GM23338 (cell line): ENCODE data around the gene CRADD.

Source experiments
- CREB1 ChIP-seq: fragments of 250-450 bp; sonication (Bioruptor Pico); IDR thresholded peaks from 2 replicates; pipeline ENCODE4 v1.5.0; 2020; ENCODE audit warnings: low read depth, mild to moderate bottlenecking, moderate library complexity
- CTCF ChIP-seq, 2 experiments: fragments of 200-600 bp in 1 of 2; sonication (generic) in 1 of 2; conservative IDR thresholded peaks; 2 replicates each; pipeline versions ENCODE4 v1.5.1 to v1.6.1; 2016 to 2017; ENCODE audit warnings: antibody characterized with exemption in 2 of 2, low read depth in 2 of 2, mild to moderate bottlenecking in 2 of 2, moderate library complexity in 1 of 2
- EZH2 ChIP-seq: fragments of 200-600 bp; sonication (generic); IDR thresholded peaks from one replicate; pipeline ENCODE4 v1.8.0; 2017; ENCODE audit warnings: antibody characterized with exemption, mild to moderate bottlenecking, low read depth; ENCODE audit not compliant: unreplicated experiment
- EZH2phosphoT487 ChIP-seq: fragments of 200-600 bp; sonication (generic); IDR thresholded peaks from one replicate; pipeline ENCODE4 v1.8.1; 2018; ENCODE audit warnings: antibody characterized with exemption; ENCODE audit not compliant: unreplicated experiment
- JUNB ChIP-seq: IDR thresholded peaks from one replicate; pipeline ENCODE4 v1.6.1; 2016; ENCODE audit warnings: antibody characterized with exemption; ENCODE audit not compliant: unreplicated experiment
- NANOG ChIP-seq: IDR thresholded peaks from 2 replicates; pipeline ENCODE4 v1.6.1; 2016; ENCODE audit warnings: antibody characterized with exemption, borderline replicate concordance
- POLR2AphosphoS5 ChIP-seq: IDR thresholded peaks from 2 replicates; pipeline ENCODE4 v1.6.1; 2016; ENCODE audit warnings: antibody characterized with exemption, low read depth
- REST ChIP-seq: IDR thresholded peaks from one replicate; pipeline ENCODE4 v1.6.1; 2018; ENCODE audit warnings: antibody characterized with exemption; ENCODE audit not compliant: unreplicated experiment
- STAT1 ChIP-seq: IDR thresholded peaks from one replicate; pipeline ENCODE4 v1.6.1; 2016; ENCODE audit warnings: antibody characterized with exemption; ENCODE audit not compliant: unreplicated experiment
- ZNF114 ChIP-seq: fragments of 250-450 bp; sonication (Bioruptor Pico); IDR thresholded peaks from 2 replicates; pipeline ENCODE4 v1.5.0; 2020; ENCODE audit warnings: mild to moderate bottlenecking, moderate library complexity
- ZNF331 ChIP-seq: fragments of 250-450 bp; sonication (Bioruptor Pico); IDR thresholded peaks from 2 replicates; pipeline ENCODE4 v1.5.0; 2020; ENCODE audit warnings: low read depth, mild to moderate bottlenecking, moderate library complexity
- ZNF462 ChIP-seq: fragments of 250-450 bp; sonication (Bioruptor Pico); IDR thresholded peaks from 2 replicates; pipeline ENCODE4 v1.5.0; 2020; ENCODE audit warnings: mild to moderate bottlenecking, moderate library complexity
- TF ChIP-seq, protein P1 (sequence below): IDR thresholded peaks from 2 replicates; pipeline ENCODE4 v1.6.1; 2016; ENCODE audit warnings: antibody characterized with exemption

DNA sequence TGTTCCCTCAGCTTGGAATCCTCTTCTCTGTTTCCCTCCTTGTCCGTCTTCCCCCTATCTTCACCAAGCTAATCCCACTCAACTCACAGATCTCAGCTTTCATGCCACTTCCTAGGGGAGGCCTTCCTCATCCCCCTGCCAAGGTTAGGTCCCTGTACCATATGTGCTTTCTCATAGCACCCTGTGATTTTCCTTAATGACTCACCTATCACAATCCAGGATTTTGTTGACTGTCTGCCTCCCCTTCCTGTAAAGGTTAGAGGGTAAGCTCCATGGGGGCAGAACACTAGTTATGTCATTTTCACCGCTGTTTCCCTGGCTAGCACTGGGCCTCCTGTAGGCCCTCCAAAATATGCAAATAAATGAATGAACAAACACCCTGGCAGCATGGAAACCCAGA is 57.6 kb downstream of the CRADD start:
- TF ChIP-seq CTCF (conservative IDR thresholded peaks at IDR 0.05; ENCODE audit: low read depth in 2 of 2) (no peak), EZH2 (no peak), CREB1 (CRISPR knock-in tag) (no peak), POLR2AphosphoS5 (no peak), JUNB (no peak), STAT1 (no peak), REST (no peak), EZH2phosphoT487 (no peak), ZNF331 (no peak), NANOG (no peak), ZNF462 (CRISPR knock-in tag) (no peak), ZNF114 (CRISPR knock-in tag) (no peak)
- TF ChIP-seq, protein P1, sequence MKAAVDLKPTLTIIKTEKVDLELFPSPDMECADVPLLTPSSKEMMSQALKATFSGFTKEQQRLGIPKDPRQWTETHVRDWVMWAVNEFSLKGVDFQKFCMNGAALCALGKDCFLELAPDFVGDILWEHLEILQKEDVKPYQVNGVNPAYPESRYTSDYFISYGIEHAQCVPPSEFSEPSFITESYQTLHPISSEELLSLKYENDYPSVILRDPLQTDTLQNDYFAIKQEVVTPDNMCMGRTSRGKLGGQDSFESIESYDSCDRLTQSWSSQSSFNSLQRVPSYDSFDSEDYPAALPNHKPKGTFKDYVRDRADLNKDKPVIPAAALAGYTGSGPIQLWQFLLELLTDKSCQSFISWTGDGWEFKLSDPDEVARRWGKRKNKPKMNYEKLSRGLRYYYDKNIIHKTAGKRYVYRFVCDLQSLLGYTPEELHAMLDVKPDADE: no peak
